ENCODE measurements around the gene MRTFA.

MRTFA gene

GRCh38 chr22:40452730-40453487 is 183.6 kb downstream of the MRTFA start:
- peak; percentile 7 for DNase-seq

GRCh38 chr22:40451210-40451609 is 185.3 kb downstream of the MRTFA start:
- DNase-seq = no peak

GRCh38 chr22:40450616-40451015 is 185.9 kb downstream of the MRTFA start:
- no peak for DNase-seq

GRCh38 chr22:40449676-40450035 is 186.9 kb downstream of the MRTFA start:
- no peak for DNase-seq

GRCh38 chr22:40446203-40446602 is 190.3 kb downstream of the MRTFA start:
- DNase-seq = no peak

- no peak for DNase-seq
Measured at GRCh38 chr22:40444178-40444831, 192.2 kb downstream of the MRTFA start.

- no peak for DNase-seq
Measured at GRCh38 chr22:40443732-40444131, 192.8 kb downstream of the MRTFA start.

- DNase-seq = no peak
Measured at GRCh38 chr22:40441761-40442390, 194.6 kb downstream of the MRTFA start.

- peak; percentile 59 for DNase-seq
Measured at GRCh38 chr22:40436505-40437431, 199.8 kb downstream of the MRTFA start.

GRCh38 chr22:40434745-40435144 is 201.8 kb downstream of the MRTFA start:
- DNase-seq = no peak

- DNase-seq = no peak
Measured at GRCh38 chr22:40434106-40434505, 202.4 kb downstream of the MRTFA start.

GRCh38 chr22:40433416-40434090 is 203.0 kb downstream of the MRTFA start:
- DNase-seq = no peak

- no peak for DNase-seq
Measured at GRCh38 chr22:40432625-40433024, 203.9 kb downstream of the MRTFA start.

GRCh38 chr22:40432157-40432556 is 204.4 kb downstream of the MRTFA start:
- DNase-seq = no peak

- no peak for DNase-seq
Measured at GRCh38 chr22:40430991-40431390, 205.5 kb downstream of the MRTFA start.

- no peak for DNase-seq
Measured at GRCh38 chr22:40429481-40429880, 207.0 kb downstream of the MRTFA start.

GRCh38 chr22:40428796-40429195 is 207.7 kb downstream of the MRTFA start:
- DNase-seq = no peak

GRCh38 chr22:40426594-40427333 is 209.8 kb downstream of the MRTFA start:
- no peak for DNase-seq

- DNase-seq = no peak
Measured at GRCh38 chr22:40425082-40425481, 211.4 kb downstream of the MRTFA start.

- DNase-seq = no peak
Measured at GRCh38 chr22:40423882-40424640, 212.5 kb downstream of the MRTFA start.

GRCh38 chr22:40423310-40423688 is 213.2 kb downstream of the MRTFA start:
- DNase-seq = no peak
